Neural progenitor cell (in vitro differentiated cells): ENCODE measurements around the gene HSD11B1L. TPM values are rescaled to one million over a fixed set of nuclear protein-coding genes. Genes with fewer than 3 reads are reported as not detected.

Source experiments
- DNase-seq: peaks from one replicate; pipeline ENCODE4 v3.0.0-alpha.2; 2016; ENCODE audit warnings: low spot score
- H2AFZ ChIP-seq: fragments of 200-600 bp; sonication (generic); replicated peaks from 2 replicates; pipeline ENCODE4 v1.6.1; 2016; ENCODE audit warnings: antibody characterized with exemption
- H3F3A ChIP-seq: fragments of 200-600 bp; sonication (generic); 2 replicates; pipeline ENCODE4 v1.6.1; 2016; ENCODE audit warnings: antibody characterized with exemption, low read depth
- H3K27ac ChIP-seq: fragments of 200-600 bp; sonication (generic); 2 replicates; pipeline ENCODE4 v1.5.1; 2016; ENCODE audit warnings: mild to moderate bottlenecking
- H3K27me3 ChIP-seq: fragments of 200-600 bp; sonication (generic); 2 replicates; pipeline ENCODE4 v1.6.1; 2016; ENCODE audit warnings: mild to moderate bottlenecking, moderate library complexity
- H3K36me3 ChIP-seq: fragments of 200-600 bp; sonication (generic); 2 replicates; pipeline ENCODE4 v1.5.1; 2016
- H3K4me1 ChIP-seq: fragments of 200-600 bp; sonication (generic); 2 replicates; pipeline ENCODE4 v1.6.1; 2016; ENCODE audit warnings: mixed run types
- H3K4me2 ChIP-seq: fragments of 200-600 bp; sonication (generic); 2 replicates; pipeline ENCODE4 v1.6.1; 2016
- H3K4me3 ChIP-seq: fragments of 200-600 bp; sonication (generic); 2 replicates; pipeline ENCODE4 v1.5.1; 2016
- H3K79me2 ChIP-seq: fragments of 200-600 bp; sonication (generic); 2 replicates; pipeline ENCODE4 v1.6.1; 2016; ENCODE audit warnings: low read depth
- H3K9ac ChIP-seq: fragments of 200-600 bp; sonication (generic); 2 replicates; pipeline ENCODE4 v1.6.1; 2016
- H3K9me3 ChIP-seq: fragments of 200-600 bp; sonication (generic); 2 replicates; pipeline ENCODE4 v1.5.1; 2016; ENCODE audit warnings: low read depth
- H4K20me1 ChIP-seq: fragments of 200-600 bp; sonication (generic); 2 replicates; pipeline ENCODE4 v1.6.1; 2016; ENCODE audit warnings: low read depth
- H3K27ac Mint-ChIP-seq: 3 replicates; pipeline ENCODE4 v1.8.0; 2021; ENCODE audit warnings: mixed read lengths
- H3K27me3 Mint-ChIP-seq: 2 replicates; pipeline ENCODE4 v1.8.0; 2022; ENCODE audit warnings: low read depth, mild to moderate bottlenecking, inconsistent platforms, moderate library complexity, mixed read lengths; ENCODE audit not compliant: insufficient read depth
- H3K36me3 Mint-ChIP-seq: 3 replicates; pipeline ENCODE4 v1.8.0; 2021; ENCODE audit warnings: mixed read lengths
- H3K4me1 Mint-ChIP-seq: 3 replicates; pipeline ENCODE4 v1.8.0; 2021; ENCODE audit warnings: mixed read lengths
- H3K4me3 Mint-ChIP-seq: 3 replicates; pipeline ENCODE4 v1.8.0; 2021; ENCODE audit warnings: mild to moderate bottlenecking, moderate library complexity, mixed read lengths
- H3K9me3 Mint-ChIP-seq: 3 replicates; pipeline ENCODE4 v1.8.0; 2020; ENCODE audit warnings: mixed read lengths
- CTCF ChIP-seq: fragments of 200-600 bp; sonication (generic); IDR thresholded peaks from 2 replicates; pipeline ENCODE4 v1.5.1; 2017; ENCODE audit warnings: antibody characterized with exemption, mild to moderate bottlenecking
- EZH2 ChIP-seq: fragments of 200-600 bp; sonication (generic); IDR thresholded peaks from 2 replicates; pipeline ENCODE4 v1.6.1; 2017; ENCODE audit warnings: antibody characterized with exemption, mild to moderate bottlenecking, moderate library complexity
- EZH2phosphoT487 ChIP-seq: fragments of 200-600 bp; sonication (generic); IDR thresholded peaks from 2 replicates; pipeline ENCODE4 v1.6.1; 2017; ENCODE audit warnings: antibody characterized with exemption
- total RNA-seq: library from RNA; depleted of rRNA; stranded (reverse); fragments of >200 nt; gene quantifications from 2 replicates; pipeline ENCODE4 v1.2.3, GENCODE V29; 2015; ENCODE audit warnings: low replicate concordance

Gene HSD11B1L
- total RNA-seq, 1 donor from 2014 or later = 7.7 TPM

GRCh38 chr19:5632657-5633056 is 48.2 kb upstream of the HSD11B1L start:
- Mint-ChIP-seq H3K27ac (no peak overlapping the region), H3K4me3 (no peak overlapping the region), H3K27me3 (no peaks in the 10 kb centered on the region), H3K36me3 (peaks cover 14% of the 10 kb centered on the region), H3K9me3 (no peaks in the 10 kb centered on the region), H3K4me1 (peaks cover 2% of the 10 kb centered on the region)
- Histone ChIP-seq H3K9ac (no peak overlapping the region), H3K27ac (no peak overlapping the region), H3K36me3 (peaks cover 9% of the 10 kb centered on the region), H4K20me1 (peaks cover 95% of the 10 kb centered on the region), H3K27me3 (no peaks in the 10 kb centered on the region), H2AFZ (no peak overlapping the region), H3K9me3 (no peaks in the 10 kb centered on the region), H3K4me3 (no peak overlapping the region), H3K79me2 (peaks cover 100% of the 10 kb centered on the region), H3K4me2 (no peak overlapping the region), H3F3A (peaks cover 5% of the 10 kb centered on the region), H3K4me1 (no peaks in the 10 kb centered on the region)
- TF ChIP-seq EZH2phosphoT487 = no peak
- TF ChIP-seq CTCF = no peak
- TF ChIP-seq EZH2 = no peak
- no peak for DNase-seq

GRCh38 chr19:5635427-5635826 is 45.4 kb upstream of the HSD11B1L start:
- Mint-ChIP-seq H3K27me3 (peaks cover 2% of the 10 kb centered on the region), H3K27ac (no peak overlapping the region), H3K4me1 (no peaks in the 10 kb centered on the region), H3K4me3 (no peak overlapping the region), H3K36me3 (peaks cover 12% of the 10 kb centered on the region), H3K9me3 (no peaks in the 10 kb centered on the region)
- H3K4me3 ChIP-seq = no peak overlapping the region
- H3K4me2 ChIP-seq = no peak overlapping the region
- peaks cover 100% of the 10 kb centered on the region for H3K79me2 ChIP-seq
- no peaks in the 10 kb centered on the region for H3K9me3 ChIP-seq
- H3K9ac ChIP-seq = no peak overlapping the region
- H3K27me3 ChIP-seq = no peaks in the 10 kb centered on the region
- no peak for DNase-seq
- TF ChIP-seq CTCF (no peak), EZH2phosphoT487 (no peak), EZH2 (no peak)
- H3K4me1 ChIP-seq = no peaks in the 10 kb centered on the region
- no peak overlapping the region for H2AFZ ChIP-seq
- H4K20me1 ChIP-seq = peaks cover 95% of the 10 kb centered on the region
- H3K36me3 ChIP-seq = peaks cover under 1% of the 10 kb centered on the region
- peaks cover 5% of the 10 kb centered on the region for H3F3A ChIP-seq
- no peak overlapping the region for H3K27ac ChIP-seq

- H3K9me3 ChIP-seq = no peaks in the 10 kb centered on the region
- peaks cover 100% of the 10 kb centered on the region for H3K79me2 ChIP-seq
- H3K4me3 Mint-ChIP-seq = no peak overlapping the region
- H4K20me1 ChIP-seq = peaks cover 95% of the 10 kb centered on the region
- H3K27ac ChIP-seq = no peak overlapping the region
- no peak overlapping the region for H3K27ac Mint-ChIP-seq
- peaks cover 16% of the 10 kb centered on the region for H3K36me3 Mint-ChIP-seq
- H3K4me2 ChIP-seq = no peak overlapping the region
- no peak for DNase-seq
- H3K4me1 Mint-ChIP-seq = no peaks in the 10 kb centered on the region
- H3F3A ChIP-seq = peaks cover 10% of the 10 kb centered on the region
- no peak overlapping the region for H3K4me3 ChIP-seq
- H3K9me3 Mint-ChIP-seq = no peaks in the 10 kb centered on the region
- H3K36me3 ChIP-seq = no peaks in the 10 kb centered on the region
- H3K27me3 Mint-ChIP-seq = peaks cover 2% of the 10 kb centered on the region
- H3K4me1 ChIP-seq = no peaks in the 10 kb centered on the region
- H2AFZ ChIP-seq = no peak overlapping the region
- no peak overlapping the region for H3K9ac ChIP-seq
- H3K27me3 ChIP-seq = no peaks in the 10 kb centered on the region
- TF ChIP-seq EZH2 (no peak), CTCF (no peak), EZH2phosphoT487 (no peak)
These were observed 42.9 kb upstream of the HSD11B1L start for GRCh38 chr19:5637971-5638370.
